ENCODE measurements around the gene ARV1.
"Not testable (repeated sequence)": the region's sequence is repeated elsewhere in the genome, so short reads cannot be mapped to it uniquely, and the experiment has no call there.

ARV1 gene

DNA sequence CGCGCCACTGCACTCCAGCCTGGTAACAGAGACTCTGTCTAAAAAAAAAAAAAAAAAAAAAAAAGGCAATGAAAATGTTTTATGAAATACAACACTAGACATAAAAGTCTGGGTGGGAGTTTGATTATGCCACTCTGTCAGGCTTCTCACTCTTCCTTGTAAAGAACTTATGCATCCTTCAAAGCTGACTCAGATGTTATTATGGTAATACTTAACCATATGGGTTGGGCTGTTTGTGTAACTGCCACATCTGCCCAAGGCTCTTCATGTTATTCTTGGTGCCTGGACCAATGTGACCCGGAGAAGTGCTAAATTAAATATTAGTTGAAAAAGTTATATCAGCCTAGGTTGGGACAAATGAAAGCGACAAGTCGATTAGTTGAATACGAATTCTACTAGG, 37.3 kb downstream of the ARV1 start:
- POLR2A ChIA-PET = no interaction called here
- CTCF ChIA-PET = interaction anchor here (1.4 kb wide), 1 partner anchor 194 kb away, joined by 9 read pairs; no protein-coding TSS in a partner anchor
- no peak for DNase-seq (ENCODE audit: extremely low spot score)
- no peak for TF ChIP-seq HDGF (IDR thresholded peaks at IDR 0.05; ENCODE audit: borderline replicate concordance)
- TF ChIP-seq FOXK2 (IDR thresholded peaks at IDR 0.05) = no peak
- TF ChIP-seq TARDBP (IDR thresholded peaks at IDR 0.05) = no peak
- no peak for TF ChIP-seq ELF4 (IDR thresholded peaks at IDR 0.05)
- TF ChIP-seq SP1 (IDR thresholded peaks at IDR 0.05) = no peak
- TF ChIP-seq, protein P1, sequence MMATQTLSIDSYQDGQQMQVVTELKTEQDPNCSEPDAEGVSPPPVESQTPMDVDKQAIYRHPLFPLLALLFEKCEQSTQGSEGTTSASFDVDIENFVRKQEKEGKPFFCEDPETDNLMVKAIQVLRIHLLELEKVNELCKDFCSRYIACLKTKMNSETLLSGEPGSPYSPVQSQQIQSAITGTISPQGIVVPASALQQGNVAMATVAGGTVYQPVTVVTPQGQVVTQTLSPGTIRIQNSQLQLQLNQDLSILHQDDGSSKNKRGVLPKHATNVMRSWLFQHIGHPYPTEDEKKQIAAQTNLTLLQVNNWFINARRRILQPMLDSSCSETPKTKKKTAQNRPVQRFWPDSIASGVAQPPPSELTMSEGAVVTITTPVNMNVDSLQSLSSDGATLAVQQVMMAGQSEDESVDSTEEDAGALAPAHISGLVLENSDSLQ (IDR thresholded peaks at IDR 0.05) = no peak
- TF ChIP-seq BHLHE40 (IDR thresholded peaks at IDR 0.05; ENCODE audit: borderline replicate concordance) = no peak
- no peak for TF ChIP-seq L3MBTL2 (conservative IDR thresholded peaks at IDR 0.05)
- TF ChIP-seq ARNT (IDR thresholded peaks at IDR 0.05) = no peak

DNA sequence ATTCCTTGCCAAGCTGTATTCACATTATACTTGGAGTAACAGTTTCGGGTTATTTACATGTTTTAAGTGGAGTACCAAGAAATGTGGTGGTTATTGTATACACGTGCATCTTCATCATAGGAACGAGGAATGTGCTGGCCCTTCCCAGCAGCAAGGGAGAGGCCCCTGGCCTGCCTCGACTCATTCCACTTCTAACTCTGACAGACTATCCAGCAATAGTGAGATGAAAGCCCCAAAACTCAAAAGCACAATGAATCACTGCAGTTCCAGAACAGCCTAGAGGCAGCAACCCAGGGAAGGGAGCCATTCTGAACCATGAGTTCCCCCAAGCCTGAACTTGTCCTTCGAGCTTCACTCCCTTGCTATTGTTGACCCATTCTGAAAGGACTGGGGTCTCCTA, 38.1 kb downstream of the ARV1 start:
- DNase-seq (ENCODE audit: extremely low spot score) = no peak
- no peak for TF ChIP-seq FOXM1 (IDR thresholded peaks at IDR 0.05; ENCODE audit: borderline replicate concordance)
- no peak for TF ChIP-seq ARNT (IDR thresholded peaks at IDR 0.05)
- no peak for TF ChIP-seq FOXK2 (IDR thresholded peaks at IDR 0.05)
- TF ChIP-seq L3MBTL2 (conservative IDR thresholded peaks at IDR 0.05) = no peak
- no peak for TF ChIP-seq HDGF (IDR thresholded peaks at IDR 0.05; ENCODE audit: borderline replicate concordance)
- no peak for TF ChIP-seq ELF4 (IDR thresholded peaks at IDR 0.05)
- no peak for TF ChIP-seq BHLHE40 (IDR thresholded peaks at IDR 0.05; ENCODE audit: borderline replicate concordance)
- TF ChIP-seq LEF1 (IDR thresholded peaks at IDR 0.05; ENCODE audit: borderline replicate concordance) = no peak
- TF ChIP-seq CTBP1 (IDR thresholded peaks at IDR 0.05; ENCODE audit: borderline replicate concordance) = no peak
- ChIA-PET POLR2A (no interaction called here), CTCF (no interaction called here)

DNA sequence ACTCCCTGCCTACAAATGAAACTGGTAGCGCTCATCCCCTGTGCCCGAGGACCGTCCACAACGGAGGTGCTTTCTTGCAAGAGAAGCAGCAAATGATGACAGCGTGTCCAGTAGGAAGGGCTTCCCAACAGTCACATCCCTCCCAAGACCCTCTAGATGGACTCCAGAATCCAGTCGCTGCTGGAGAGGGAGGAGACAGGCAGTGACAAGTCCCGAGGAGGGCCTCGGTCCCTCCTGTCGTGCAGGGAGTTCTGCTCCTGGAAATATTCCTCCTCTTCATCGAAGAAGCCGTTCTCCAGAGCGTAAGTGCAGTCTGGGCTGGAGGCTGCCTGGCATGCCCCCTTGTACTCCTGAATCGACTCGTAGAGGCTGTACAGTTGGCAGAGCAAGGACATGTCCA, 40.8 kb downstream of the ARV1 start:
- DNase-seq (ENCODE audit: extremely low spot score) = no peak
- CTCF ChIA-PET = no interaction called here
- TF ChIP-seq BHLHE40 (IDR thresholded peaks at IDR 0.05; ENCODE audit: borderline replicate concordance) (no peak), LEF1 (IDR thresholded peaks at IDR 0.05; ENCODE audit: borderline replicate concordance) (no peak), SP1 (IDR thresholded peaks at IDR 0.05) (no peak), FOXM1 (IDR thresholded peaks at IDR 0.05; ENCODE audit: borderline replicate concordance) (no peak), ARNT (IDR thresholded peaks at IDR 0.05) (no peak), TARDBP (IDR thresholded peaks at IDR 0.05) (no peak), FOXK2 (IDR thresholded peaks at IDR 0.05) (no peak), ELF4 (IDR thresholded peaks at IDR 0.05) (no peak), ZNF384 (IDR thresholded peaks at IDR 0.05) (no peak), HDGF (IDR thresholded peaks at IDR 0.05; ENCODE audit: borderline replicate concordance) (no peak), CTBP1 (IDR thresholded peaks at IDR 0.05; ENCODE audit: borderline replicate concordance) (no peak), FOXA1 (IDR thresholded peaks at IDR 0.05) (no peak)
- POLR2A ChIA-PET = no interaction called here

DNA sequence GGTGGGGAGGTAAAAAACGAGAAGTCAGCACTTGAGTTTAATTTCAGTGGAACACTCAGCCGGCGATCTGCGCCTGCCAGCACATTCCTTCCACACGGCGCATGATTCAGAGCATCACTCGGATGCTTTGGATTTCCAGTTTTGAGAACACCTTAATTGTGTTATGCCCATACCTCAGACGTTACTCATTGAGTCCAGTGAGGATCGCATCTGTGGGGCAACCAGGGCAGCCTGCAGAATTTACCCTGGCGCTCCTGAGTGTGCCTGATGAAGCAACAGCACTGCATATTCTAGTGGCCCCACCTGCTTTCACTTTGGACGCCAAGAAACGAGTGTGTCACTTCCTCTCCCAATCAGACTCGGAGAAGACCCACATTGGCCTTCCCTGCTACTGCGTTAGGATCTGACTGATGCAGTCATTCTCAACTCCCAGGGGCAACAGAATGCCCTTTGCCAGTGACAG, 41.3 kb downstream of the ARV1 start:
- CTCF ChIA-PET = no interaction called here
- no peak for TF ChIP-seq SP1 (IDR thresholded peaks at IDR 0.05)
- no peak for TF ChIP-seq ARNT (IDR thresholded peaks at IDR 0.05)
- TF ChIP-seq NFRKB (IDR thresholded peaks at IDR 0.05) = no peak
- POLR2A ChIA-PET = no interaction called here
- DNase-seq (ENCODE audit: extremely low spot score) = no peak

DNA sequence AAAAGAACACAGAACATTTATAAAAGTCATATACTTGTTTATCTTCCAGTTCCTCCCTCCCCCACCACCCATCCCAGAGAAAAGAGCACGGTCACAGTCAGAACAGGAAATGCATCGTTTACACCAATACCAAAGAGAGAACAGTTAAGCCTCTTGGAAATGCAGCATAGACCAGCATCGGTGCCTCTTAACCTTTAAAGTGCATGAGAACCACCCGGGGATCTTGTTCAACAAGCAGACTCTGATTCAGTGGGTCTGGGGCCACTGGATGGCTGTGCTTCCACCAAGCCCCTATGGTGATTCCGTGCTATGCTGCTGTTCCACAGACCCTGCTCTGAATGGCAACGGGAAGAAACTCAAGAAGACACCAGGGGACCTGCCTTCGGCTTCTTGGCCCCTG, 41.9 kb downstream of the ARV1 start:
- ChIA-PET POLR2A (interaction anchor here (0.7 kb wide), 1 partner anchor 10 kb away, joined by 3 read pairs; no protein-coding TSS in a partner anchor), CTCF (no interaction called here)
- TF ChIP-seq FOXM1 (IDR thresholded peaks at IDR 0.05; ENCODE audit: borderline replicate concordance) = no peak
- TF ChIP-seq L3MBTL2 (conservative IDR thresholded peaks at IDR 0.05) = no peak
- no peak for TF ChIP-seq SP1 (IDR thresholded peaks at IDR 0.05)
- TF ChIP-seq ARNT (IDR thresholded peaks at IDR 0.05) = no peak
- no peak for TF ChIP-seq CTBP1 (IDR thresholded peaks at IDR 0.05; ENCODE audit: borderline replicate concordance)
- no peak for TF ChIP-seq NFRKB (IDR thresholded peaks at IDR 0.05)
- TF ChIP-seq ZNF384 (IDR thresholded peaks at IDR 0.05) = no peak
- TF ChIP-seq TARDBP (IDR thresholded peaks at IDR 0.05) = no peak
- TF ChIP-seq BHLHE40 (IDR thresholded peaks at IDR 0.05; ENCODE audit: borderline replicate concordance) = no peak
- no peak for DNase-seq (ENCODE audit: extremely low spot score)

DNA sequence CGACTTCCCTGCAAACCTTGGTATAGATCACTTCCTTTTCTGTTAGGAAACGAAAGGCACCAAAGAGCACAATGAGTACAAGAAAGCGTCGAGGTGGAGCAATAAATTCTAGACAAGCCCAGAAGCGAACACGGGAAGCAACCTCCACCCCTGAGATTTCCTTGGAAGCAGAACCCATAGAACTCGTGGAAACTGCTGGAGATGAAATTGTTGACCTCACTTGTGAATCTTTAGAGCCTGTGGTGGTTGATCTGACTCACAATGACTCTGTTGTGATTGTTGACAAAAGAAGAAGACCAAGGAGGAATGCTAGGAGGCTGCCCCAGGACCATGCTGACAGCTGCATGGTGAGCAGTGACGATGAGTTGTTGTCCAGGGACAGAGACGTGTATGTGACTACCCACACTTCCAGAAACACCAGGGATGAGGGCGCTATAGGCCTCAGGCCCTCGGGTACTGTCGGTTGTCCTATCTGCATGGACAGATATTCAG, 42.7 kb downstream of the ARV1 start:
- DNase-seq (ENCODE audit: extremely low spot score) = no peak
- POLR2A ChIA-PET = interaction anchor here (0.7 kb wide), 1 partner anchor 11 kb away, joined by 3 read pairs; no protein-coding TSS in a partner anchor
- TF ChIP-seq FOXK2 (IDR thresholded peaks at IDR 0.05) (no peak), ARNT (IDR thresholded peaks at IDR 0.05) (no peak), ZNF384 (IDR thresholded peaks at IDR 0.05) (no peak), FOXM1 (IDR thresholded peaks at IDR 0.05; ENCODE audit: borderline replicate concordance) (no peak), ELF4 (IDR thresholded peaks at IDR 0.05) (no peak), LEF1 (IDR thresholded peaks at IDR 0.05; ENCODE audit: borderline replicate concordance) (no peak), CTBP1 (IDR thresholded peaks at IDR 0.05; ENCODE audit: borderline replicate concordance) (no peak), TARDBP (IDR thresholded peaks at IDR 0.05) (no peak), HDGF (IDR thresholded peaks at IDR 0.05; ENCODE audit: borderline replicate concordance) (no peak), SUZ12 (IDR thresholded peaks at IDR 0.05) (no peak), BHLHE40 (IDR thresholded peaks at IDR 0.05; ENCODE audit: borderline replicate concordance) (no peak)
- TF ChIP-seq, protein P1 (IDR thresholded peaks at IDR 0.05) = no peak
- CTCF ChIA-PET = interaction anchor here (0.6 kb wide), 1 partner anchor 36 kb away, joined by 9 read pairs; no protein-coding TSS in a partner anchor

DNA sequence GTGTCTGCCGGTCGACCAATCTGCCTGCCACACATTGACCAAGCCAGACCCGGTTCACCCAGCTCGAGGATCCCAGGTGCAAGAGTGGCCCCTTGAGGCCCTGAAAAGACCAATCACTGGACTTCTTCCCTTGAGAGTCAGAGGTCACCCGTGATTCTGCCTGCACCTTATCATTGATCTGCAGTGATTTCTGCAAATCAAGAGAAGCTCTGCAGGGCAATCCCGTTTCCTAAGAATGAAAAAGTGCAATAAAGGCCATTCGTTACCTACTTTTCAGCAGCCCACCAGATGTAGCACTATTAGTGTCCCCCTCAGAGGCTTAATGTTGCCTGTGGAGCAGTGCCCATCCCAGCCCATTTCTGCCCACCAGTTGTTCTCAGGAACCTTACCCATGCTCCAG, 43.6 kb downstream of the ARV1 start:
- CTCF ChIA-PET; DNase-seq (ENCODE audit: extremely low spot score); POLR2A ChIA-PET: not testable (repeated sequence)

Measured in HEK293T (cell line).